Osteocyte (in vitro differentiated cells): ENCODE results near the gene TCF23. TPM values are rescaled to one million over a fixed set of nuclear protein-coding genes. Genes with fewer than 3 reads are reported as not detected.

Source experiments
- DNase-seq: peaks from one replicate; pipeline ENCODE4 v3.0.0; 2021; ENCODE audit warnings: mixed read lengths; ENCODE audit not compliant: unreplicated experiment; ENCODE audit errors: extremely low spot score
- H3K27ac Mint-ChIP-seq: one replicate; pipeline ENCODE4 v1.8.0; 2021; ENCODE audit warnings: mild to moderate bottlenecking, mixed read lengths; ENCODE audit not compliant: unreplicated experiment
- H3K27me3 Mint-ChIP-seq: one replicate; pipeline ENCODE4 v1.8.0; 2021; ENCODE audit warnings: mixed read lengths; ENCODE audit not compliant: unreplicated experiment
- H3K36me3 Mint-ChIP-seq: one replicate; pipeline ENCODE4 v1.8.0; 2021; ENCODE audit warnings: mixed read lengths; ENCODE audit not compliant: unreplicated experiment
- H3K4me1 Mint-ChIP-seq: one replicate; pipeline ENCODE4 v1.8.0; 2021; ENCODE audit warnings: mixed read lengths; ENCODE audit not compliant: unreplicated experiment
- H3K4me3 Mint-ChIP-seq: one replicate; pipeline ENCODE4 v1.8.0; 2021; ENCODE audit warnings: mild to moderate bottlenecking, moderate library complexity, mixed read lengths; ENCODE audit not compliant: unreplicated experiment
- H3K9me3 Mint-ChIP-seq: one replicate; pipeline ENCODE4 v1.8.0; 2021; ENCODE audit warnings: mixed read lengths; ENCODE audit not compliant: unreplicated experiment
- total RNA-seq: library from RNA; stranded (reverse); gene quantifications from 2 replicates; pipeline ENCODE4 v1.2.1, GENCODE V29; 2021
- TF ChIP-seq, protein P1 (sequence below): fragments of 200-600 bp; sonication (generic); IDR thresholded peaks from 2 replicates; pipeline ENCODE4 v1.5.0; 2021; ENCODE audit warnings: antibody characterized with exemption, mild to moderate bottlenecking, moderate library complexity

Gene TCF23
- total RNA-seq, 1 donor from 2014 or later, result not detected

DNA sequence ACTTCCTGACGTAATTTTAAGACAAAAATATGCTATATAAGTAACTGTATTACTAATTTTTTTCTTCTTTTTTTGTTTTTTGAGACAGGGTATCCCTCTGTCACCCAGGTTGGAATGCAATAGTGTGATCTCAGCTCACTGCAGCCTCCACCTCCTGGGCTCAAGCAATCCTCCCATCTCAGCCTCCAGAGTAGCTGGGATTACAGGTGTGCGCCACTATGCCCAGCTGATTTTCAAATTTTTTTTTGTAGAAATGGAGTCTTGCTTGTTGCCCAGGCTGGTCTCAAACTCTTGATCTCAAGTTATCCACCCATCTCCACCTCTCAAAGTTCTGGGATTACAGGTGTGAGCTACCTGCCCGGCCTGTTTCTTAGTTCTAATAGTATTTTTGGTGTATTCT lies 29.7 kb downstream of the TCF23 start:
- Mint-ChIP-seq H3K4me1 (peaks cover 4% of the 10 kb centered on the region), H3K36me3 (no peaks in the 10 kb centered on the region), H3K9me3 (no peaks in the 10 kb centered on the region), H3K4me3 (no peak overlapping the region), H3K27ac (no peak overlapping the region), H3K27me3 (peaks cover 19% of the 10 kb centered on the region)
- TF ChIP-seq, protein P1, sequence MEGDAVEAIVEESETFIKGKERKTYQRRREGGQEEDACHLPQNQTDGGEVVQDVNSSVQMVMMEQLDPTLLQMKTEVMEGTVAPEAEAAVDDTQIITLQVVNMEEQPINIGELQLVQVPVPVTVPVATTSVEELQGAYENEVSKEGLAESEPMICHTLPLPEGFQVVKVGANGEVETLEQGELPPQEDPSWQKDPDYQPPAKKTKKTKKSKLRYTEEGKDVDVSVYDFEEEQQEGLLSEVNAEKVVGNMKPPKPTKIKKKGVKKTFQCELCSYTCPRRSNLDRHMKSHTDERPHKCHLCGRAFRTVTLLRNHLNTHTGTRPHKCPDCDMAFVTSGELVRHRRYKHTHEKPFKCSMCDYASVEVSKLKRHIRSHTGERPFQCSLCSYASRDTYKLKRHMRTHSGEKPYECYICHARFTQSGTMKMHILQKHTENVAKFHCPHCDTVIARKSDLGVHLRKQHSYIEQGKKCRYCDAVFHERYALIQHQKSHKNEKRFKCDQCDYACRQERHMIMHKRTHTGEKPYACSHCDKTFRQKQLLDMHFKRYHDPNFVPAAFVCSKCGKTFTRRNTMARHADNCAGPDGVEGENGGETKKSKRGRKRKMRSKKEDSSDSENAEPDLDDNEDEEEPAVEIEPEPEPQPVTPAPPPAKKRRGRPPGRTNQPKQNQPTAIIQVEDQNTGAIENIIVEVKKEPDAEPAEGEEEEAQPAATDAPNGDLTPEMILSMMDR, result no peak
- no peak for DNase-seq

DNA sequence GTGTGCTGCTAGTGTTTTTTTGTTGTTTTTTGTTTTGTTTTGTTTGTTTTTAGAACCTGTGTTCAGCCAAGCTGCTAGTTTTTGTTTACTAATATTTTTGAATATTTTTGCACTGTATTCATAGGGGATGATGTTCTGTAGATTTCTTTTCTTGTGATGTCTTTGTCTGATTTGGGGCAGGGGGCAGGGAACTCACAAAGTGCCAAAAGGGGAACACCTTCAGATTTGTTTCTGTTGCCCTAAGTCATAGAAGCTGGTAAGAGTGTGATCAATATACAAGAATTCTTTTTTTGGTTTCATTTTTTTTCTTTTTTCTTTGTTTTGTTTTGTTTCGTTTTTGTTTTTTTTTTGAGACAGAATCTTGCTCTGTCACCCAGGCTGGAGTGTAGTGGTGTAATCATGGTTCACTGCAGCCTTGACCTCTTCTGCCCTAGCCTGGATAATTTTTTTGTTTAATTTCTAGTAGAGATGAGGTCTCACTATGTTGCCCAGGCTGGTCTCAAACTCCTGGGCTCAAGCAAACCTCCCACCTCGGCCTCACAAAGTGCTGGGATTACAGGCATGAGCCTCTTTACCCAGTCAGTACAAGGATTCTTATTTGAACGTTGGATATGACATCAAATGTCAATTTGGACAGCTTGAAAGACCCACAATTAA lies 30.7 kb downstream of the TCF23 start:
- H3K4me3 Mint-ChIP-seq, result no peak overlapping the region
- no peak overlapping the region for H3K27ac Mint-ChIP-seq
- H3K27me3 Mint-ChIP-seq, result peaks cover 19% of the 10 kb centered on the region
- H3K9me3 Mint-ChIP-seq, result no peaks in the 10 kb centered on the region
- no peaks in the 10 kb centered on the region for H3K36me3 Mint-ChIP-seq
- TF ChIP-seq, protein P1, result no peak
- DNase-seq, result no peak
- peaks cover 4% of the 10 kb centered on the region for H3K4me1 Mint-ChIP-seq

DNA sequence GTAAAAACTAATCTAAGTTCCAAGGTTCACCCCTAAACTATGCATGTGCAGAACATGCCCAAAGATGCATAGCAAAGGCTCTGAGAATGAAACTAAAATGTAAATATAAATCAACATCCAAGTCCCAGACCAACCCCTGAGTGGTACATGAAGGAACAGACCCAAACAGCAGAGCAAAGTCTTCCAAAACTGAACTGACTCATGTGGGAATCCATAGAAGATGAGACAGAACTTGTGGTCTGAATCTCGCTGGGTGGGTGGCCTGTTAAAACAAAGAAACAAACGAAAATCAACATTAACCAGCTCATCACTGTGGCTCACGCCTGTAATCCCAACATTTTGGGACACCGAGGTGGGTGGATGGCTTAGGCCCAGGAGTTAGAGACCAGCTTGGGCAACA lies 33.5 kb downstream of the TCF23 start:
- no peak for DNase-seq
- TF ChIP-seq, protein P1, result no peak
- H3K36me3 Mint-ChIP-seq, result no peaks in the 10 kb centered on the region
- H3K9me3 Mint-ChIP-seq, result no peaks in the 10 kb centered on the region
- H3K27ac Mint-ChIP-seq, result no peak overlapping the region
- no peak overlapping the region for H3K4me3 Mint-ChIP-seq
- peaks cover 16% of the 10 kb centered on the region for H3K27me3 Mint-ChIP-seq
- H3K4me1 Mint-ChIP-seq, result peaks cover 4% of the 10 kb centered on the region

DNA sequence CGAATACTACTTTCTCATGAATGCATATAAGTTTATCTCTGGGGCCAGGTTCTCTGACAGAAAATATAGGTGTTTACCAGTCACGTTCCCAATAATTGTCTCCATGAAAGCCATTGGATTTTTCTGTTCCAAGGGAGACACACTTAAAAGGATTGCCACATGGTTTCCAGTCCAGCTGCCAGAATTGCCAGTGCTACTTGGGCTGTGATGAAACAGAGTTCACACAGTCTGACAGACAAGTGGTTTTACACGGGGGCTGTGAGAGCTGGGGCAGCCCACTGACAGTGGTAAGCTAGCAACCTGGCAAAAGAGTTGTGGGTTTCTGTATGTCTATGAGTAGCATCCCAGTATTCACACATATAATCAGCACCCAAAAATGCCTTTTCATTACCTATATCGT lies 35.3 kb downstream of the TCF23 start:
- DNase-seq, result no peak
- Mint-ChIP-seq H3K9me3 (no peaks in the 10 kb centered on the region), H3K27me3 (peaks cover 3% of the 10 kb centered on the region), H3K27ac (no peak overlapping the region), H3K36me3 (no peaks in the 10 kb centered on the region), H3K4me1 (peaks cover 4% of the 10 kb centered on the region), H3K4me3 (no peak overlapping the region)
- TF ChIP-seq, protein P1, result no peak

DNA sequence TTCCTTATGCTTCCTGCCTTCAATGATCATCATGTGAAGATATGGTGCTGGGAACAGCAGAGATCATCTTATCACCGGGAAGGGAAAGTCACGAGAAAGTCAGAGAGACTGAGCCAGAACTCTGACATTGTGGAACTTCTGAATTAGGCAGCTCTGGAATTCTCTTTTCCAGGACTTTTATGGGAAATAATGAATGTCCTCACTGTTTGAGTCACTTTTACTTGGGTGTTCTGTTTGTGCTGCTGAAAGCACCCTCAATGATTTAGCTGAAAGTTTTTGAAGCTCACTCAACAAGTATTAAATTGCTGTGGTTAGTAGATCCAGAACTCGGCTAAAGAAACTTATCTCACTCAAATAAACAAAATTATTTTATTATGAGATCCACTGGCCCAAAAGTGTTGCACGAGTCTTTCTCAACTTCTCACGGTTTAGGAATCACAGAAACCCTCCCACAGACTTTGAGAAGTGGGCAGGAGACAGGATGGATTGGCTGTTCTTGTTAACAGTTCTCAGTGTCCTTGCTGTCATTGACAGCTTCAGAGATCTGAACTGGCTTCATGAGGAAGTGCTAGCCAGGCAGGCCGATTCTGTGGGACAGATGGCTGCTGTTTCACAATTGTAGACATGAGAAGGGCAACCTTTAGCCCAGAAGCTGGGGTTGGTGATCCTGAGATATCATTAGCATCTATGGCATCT lies 36.7 kb downstream of the TCF23 start:
- Mint-ChIP-seq H3K4me3 (no peak overlapping the region), H3K27me3 (peaks cover 3% of the 10 kb centered on the region), H3K4me1 (peaks cover 4% of the 10 kb centered on the region), H3K27ac (no peak overlapping the region), H3K9me3 (no peaks in the 10 kb centered on the region), H3K36me3 (no peaks in the 10 kb centered on the region)
- TF ChIP-seq, protein P1, result no peak
- DNase-seq, result no peak
